ENCODE data around the gene IGF1R.
A peak's percentile ranks its signal among the peaks of the same experiment; 100 is the strongest.

IGF1R gene

GRCh38 chr15:98778960-98779359 lies 130.6 kb downstream of the IGF1R start:
- DNase-seq, result no peak

DNA sequence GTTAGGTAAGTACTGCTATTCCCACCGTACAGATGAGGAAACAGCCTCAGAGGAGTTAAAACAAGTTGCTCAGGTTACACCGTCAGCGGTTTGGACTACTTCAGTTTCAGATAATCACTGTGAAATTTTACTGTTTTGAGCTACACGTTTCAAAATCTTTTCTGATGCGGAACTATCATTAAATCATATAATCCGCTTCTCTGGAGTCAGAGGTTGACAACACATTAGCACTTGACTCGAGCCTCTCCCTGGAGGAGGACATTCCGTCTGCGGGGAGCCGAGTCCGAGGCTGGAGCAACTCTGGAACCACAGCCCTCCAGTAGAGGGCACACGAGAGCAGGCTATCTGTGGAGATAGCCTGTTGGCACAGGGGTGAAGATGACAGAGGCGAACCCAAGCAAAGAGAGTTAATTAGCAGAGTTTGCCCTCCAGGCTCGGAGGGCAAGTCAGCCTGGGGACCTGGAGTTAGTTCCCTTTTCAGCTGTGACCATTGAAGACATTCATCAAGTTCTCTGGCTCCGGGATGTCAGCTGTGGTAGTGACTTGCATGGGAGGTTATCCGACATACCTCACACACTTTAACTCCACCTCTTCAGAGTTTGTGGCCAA lies 131.2 kb downstream of the IGF1R start:
- peak; percentile 39 for DNase-seq

DNA sequence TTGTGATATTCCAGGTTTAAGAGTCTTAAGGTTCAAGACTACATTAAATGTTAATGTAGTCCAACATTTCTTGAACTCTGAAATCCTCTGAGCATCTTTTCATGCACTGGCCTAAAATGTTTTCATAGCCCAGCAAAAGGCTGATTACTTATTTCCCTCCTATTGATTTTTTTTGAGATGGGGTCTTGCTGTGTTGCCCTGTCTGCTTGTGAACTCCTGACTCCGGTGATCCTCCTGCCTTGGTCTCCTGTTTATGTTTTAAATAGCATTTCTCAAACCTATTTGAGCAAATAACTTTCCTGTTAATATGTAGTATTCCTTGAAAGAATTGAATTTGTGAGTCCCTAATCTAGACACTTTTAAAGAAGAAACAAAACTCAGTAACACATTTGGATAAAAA lies 133.5 kb downstream of the IGF1R start:
- DNase-seq, result no peak

GRCh38 chr15:98782801-98783200 lies 134.5 kb downstream of the IGF1R start:
- DNase-seq, result no peak

DNA sequence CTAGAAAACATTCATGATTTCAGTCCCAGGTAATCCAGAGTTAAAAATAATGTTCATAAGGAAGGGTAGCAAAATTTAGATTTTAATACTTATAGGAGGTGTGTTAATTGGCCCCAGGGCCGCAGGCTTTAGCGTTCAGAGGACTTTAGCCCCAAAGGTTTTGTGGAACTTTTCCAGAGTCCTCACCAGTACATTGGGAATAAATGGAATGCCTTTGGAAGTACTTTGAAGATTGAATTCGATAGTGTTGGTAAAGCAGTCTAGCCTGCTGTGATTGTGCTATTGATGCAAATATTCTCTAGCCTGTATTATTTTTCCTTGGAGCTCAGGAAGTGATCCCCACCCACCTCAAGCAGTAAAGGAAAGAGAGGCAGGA lies 137.1 kb downstream of the IGF1R start:
- DNase-seq, result no peak

DNA sequence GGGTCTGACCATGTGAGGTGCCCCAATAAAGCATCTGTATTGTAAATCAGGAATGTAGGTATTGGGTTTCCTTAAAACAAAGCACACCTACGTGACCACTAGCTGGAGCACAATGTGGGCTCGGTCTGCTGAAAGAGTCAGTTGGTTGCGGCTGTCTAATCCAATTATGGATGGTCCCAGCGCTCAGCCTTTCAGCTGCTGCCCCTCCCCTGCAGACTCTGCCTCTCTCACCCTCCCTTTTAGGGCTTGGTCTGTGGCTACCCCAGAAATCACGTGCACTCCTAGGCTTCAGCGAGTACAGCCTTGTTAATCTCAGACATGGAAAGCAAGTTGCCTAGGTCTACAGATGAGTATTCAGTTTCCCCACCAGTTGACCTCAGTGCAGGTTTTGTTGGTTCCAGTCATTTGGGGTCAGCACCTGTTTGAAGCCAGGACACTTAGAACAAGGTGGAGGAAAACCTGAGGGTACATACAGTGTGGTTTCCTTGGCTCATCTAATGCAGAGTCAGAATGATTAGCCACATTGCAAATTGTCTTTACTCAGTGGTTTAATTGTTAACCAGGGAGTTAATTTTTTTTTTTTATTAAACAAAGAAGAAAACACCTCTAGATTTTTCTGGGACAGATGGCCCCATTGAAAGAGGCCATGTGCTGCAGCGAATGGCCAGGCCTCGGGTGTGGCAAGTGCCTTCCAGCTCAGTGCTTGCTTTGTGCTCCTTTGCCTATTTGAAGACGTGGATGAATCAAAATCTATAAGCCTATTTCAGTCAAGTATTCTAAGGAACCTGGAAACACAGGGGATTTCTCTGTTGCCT lies 137.7 kb downstream of the IGF1R start:
- DNase-seq, result no peak

GRCh38 chr15:98786717-98787116 lies 138.4 kb downstream of the IGF1R start:
- DNase-seq, result no peak

DNA sequence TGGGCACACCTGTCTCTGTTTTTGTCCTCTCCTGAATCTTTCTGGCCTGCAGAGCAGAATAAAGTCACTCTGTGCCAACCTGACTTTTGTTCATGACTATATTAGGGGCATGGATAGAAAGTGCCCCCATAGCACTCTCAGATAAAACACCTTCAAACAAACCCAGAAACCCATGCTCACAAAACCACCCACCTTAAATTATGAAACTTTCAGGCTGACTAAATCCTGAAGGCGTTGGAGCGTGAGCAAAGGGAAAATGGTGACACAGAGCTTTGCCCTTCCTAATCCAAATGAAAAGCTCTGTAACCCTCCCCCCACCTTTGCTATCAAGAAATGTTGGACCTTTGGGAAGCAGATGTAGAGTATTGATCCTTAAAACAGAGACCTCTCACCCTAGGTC lies 138.9 kb downstream of the IGF1R start:
- no peak for DNase-seq

GRCh38 chr15:98787936-98788757 lies 139.8 kb downstream of the IGF1R start:
- DNase-seq, result no peak

GRCh38 chr15:98789020-98789419 lies 140.7 kb downstream of the IGF1R start:
- no peak for DNase-seq

- no peak for DNase-seq
Observed at GRCh38 chr15:98790270-98790669, 141.9 kb downstream of the IGF1R start.

DNA sequence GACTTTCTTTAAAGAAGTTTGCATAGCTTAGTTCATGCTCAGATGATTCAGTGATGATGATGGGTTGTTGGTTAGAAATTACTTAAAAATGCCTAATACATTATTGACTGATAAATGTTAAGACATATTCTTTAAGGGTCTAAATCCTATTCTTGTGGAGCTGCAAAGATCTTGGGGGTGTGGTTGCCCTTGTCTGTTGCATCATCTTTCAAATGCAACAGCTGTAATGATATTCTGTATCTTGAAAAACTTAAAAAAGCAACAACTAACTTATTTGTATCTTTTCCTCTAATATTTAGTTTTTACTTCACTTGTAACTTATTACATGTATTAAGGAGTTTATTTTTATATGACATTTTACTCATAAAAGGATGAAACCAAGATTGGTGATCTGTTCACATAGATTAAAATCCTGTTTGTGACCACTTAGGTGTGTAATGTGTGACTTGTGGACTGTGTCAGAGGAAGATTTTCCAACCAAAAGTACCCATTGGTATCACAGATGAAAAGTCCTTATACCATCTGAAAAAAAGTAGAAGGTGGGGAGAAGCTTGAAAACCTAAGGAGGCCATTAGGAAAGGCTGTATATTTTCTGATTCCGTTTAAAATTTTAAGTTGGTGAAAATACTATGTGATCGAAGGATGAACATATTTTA lies 142.8 kb downstream of the IGF1R start:
- no peak for DNase-seq

DNA sequence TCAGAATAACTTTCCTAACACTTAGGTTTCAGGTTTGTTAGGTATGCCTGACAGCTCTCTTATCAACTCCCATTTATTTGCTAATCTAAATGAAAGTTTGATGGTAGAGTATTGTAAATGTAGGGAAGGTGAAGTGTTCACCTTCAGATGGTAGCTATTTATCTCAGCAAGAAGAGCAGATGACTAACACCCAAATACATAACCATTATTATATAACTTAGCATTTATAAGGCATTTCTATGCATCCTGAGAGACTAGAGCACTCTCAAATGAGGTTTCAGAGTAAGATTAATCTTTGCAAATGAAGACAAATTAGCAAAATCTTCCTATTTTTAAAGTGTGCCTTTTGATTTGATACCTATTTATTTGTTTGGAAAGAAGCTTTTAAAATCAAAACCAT lies 143.8 kb downstream of the IGF1R start:
- DNase-seq, result no peak

DNA sequence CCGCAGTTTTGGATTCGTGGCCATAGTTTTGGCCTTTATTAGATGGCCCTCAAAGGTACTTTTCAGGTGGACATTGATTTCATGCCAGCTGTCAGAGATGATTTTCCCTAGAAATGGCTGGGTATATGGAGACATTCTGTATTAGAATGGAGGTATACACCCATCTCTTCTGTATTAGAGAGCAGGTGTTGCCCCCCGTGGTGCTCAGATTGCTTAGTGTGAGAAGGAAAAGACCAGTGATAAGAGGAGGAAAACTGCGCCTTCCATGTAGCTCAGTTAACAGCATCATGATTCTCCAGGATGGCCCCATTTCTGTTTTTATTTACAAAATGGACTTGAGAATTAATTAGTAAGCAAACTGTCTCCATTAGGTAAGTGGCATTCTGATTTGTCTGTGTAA lies 145.9 kb downstream of the IGF1R start:
- no peak for DNase-seq

DNA sequence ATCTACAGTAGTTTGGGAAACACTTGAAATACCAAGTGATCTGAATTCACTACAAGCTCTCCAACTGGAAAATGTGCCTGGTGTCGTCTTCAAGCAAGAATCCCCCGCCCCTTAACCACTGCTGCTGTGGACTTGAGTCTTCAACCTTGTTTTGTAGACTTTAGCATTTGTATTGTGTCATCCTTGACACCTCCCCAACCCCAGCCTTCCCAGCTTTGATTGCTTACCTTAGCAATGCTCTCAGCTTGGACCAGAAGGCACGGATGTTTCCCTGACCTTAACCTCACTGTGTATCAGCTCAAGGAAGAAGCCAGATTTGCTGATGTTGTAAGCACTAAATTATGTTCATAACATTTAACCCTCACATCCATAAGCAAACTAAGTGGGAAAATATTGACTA lies 146.4 kb downstream of the IGF1R start:
- DNase-seq, result no peak

DNA sequence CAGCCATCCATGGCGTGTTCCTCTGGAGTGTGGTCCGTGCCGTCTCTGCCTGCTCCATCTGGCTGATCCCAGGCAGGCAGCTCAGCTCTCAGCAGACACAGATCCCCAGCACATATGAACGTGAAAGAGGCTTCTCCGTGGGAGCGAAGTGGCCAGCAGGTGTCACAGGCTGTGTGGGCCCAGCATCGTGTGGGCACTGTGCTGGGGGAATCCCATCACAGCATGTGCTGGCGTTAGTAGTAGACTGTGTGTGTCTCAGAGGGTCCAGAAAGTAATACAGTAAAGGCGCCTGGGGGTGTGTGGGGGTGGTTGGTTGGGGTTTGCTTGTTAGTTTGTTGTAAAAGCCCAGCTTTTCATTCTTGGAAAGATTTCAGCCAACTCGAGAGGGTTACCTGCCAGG lies 147.6 kb downstream of the IGF1R start:
- no peak for DNase-seq

DNA sequence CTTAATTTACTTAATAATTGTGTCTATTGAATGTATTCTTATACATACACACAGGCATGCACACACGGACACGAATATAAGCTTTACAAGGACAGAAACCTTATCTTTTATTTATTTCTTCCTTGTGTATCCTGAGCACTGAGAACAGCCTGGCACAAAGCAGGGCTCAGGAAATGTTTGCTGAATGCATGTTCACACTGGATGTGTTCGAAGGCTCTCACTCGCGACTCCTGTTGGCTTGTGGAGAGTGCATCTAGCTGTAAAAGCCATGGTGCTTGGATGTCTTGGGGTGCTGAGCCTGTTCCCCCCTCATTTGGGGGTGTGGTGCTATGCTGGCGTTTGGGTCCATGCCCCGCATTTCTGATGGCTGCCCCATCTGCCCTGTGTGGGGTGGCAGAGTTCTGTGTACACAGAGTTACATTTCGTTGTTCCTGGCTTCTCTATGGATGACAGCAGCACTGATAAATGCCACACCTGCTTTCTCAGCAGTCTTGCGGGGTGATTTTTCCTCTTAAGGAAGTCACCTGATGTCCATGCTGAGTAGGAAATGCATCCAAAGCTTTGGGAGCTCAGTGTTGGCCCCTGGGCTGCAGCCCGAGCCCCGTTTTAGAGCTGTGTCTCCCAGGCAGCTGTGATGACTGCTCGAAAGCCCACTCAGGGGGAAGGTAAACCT lies 148.5 kb downstream of the IGF1R start:
- DNase-seq, result no peak

DNA sequence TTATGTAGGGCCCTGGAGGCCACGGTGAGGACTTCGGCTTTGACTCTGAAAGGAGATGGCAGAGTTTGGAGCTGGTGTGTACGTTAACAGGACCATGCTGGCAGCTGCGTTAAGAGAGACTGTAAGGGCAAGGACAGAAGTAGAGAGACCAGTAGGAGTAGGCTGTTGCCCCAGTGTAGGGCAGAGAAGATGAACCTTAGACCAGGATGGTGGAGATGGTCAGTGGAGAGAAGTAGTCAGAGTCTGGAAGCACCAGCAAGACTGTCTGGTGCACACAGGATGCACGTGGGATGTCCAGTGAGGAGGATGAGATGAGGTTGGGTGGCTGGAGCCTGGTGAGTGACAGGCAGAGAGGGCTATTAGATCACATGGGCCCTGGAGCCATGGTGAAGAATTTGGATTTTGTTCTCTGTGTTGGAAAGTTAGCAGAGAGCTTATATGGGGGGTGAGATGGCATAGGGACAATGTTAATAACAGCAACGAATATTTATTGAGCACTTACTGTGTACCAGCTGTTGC lies 150.1 kb downstream of the IGF1R start:
- DNase-seq, result no peak

GRCh38 chr15:98799461-98800390 lies 151.4 kb downstream of the IGF1R start:
- DNase-seq, result no peak

DNA sequence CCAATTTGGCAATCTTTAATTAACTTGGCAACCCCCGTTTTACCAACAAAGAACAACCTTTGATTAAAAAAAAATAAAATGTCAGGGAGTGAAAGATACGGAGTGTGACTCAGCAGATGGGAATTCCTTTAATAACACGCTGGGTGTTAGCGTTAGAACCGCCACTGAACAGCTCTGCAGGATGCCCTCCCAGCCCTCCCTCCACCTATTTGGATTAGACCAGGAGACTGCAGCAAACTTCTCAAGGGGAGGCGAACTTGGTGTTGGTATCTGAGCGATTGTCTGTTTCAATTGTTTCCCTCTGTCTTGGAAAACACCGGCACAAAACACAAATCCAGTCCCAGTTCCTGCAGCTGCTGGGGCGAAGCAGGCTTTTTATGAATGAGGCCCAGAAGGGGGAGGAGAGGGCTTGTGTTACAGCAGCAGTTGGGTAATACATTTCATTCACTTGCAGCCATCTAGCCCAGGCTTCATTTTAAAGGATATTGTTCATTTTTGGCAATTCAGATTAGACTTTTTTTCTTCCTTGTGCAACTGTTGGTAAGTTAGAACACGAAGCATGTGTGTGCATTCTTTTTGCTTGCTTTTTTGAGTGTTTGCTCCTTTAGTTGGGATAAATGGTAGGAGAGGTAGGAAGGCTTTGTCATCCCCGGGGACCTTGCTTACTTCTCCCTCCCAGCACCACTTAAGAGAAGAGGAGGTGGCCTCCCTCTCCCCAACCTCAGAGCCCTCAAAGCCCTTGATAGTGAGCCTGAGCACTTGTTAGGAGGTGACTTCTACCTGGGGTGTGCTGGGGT lies 152.3 kb downstream of the IGF1R start:
- DNase-seq, result peak; percentile 36

GRCh38 chr15:98801234-98801561 lies 152.9 kb downstream of the IGF1R start:
- DNase-seq, result no peak

Data from NCI-H1694 treated with DMSO at 0.1 percent for 48 hours (cell line).